22Rv1 (cell line): ENCODE data around the gene XPO4.
A peak's percentile ranks its signal among the peaks of the same experiment; 100 is the strongest.

Experiments
- H3K27ac ChIP-seq: fragments of 450-650 bp; 2 replicates; pipeline ENCODE4 v1.5.1; 2017
- CTCF ChIP-seq: fragments of 450-650 bp; IDR thresholded peaks from 2 replicates; pipeline ENCODE4 v1.5.1; 2017; ENCODE audit warnings: mild to moderate bottlenecking
- ZFX ChIP-seq: fragments of 450-650 bp; IDR thresholded peaks from 2 replicates; pipeline ENCODE4 v1.6.1; 2017; ENCODE audit warnings: antibody characterized with exemption, borderline replicate concordance

The XPO4 gene

GRCh38 chr13:20778311-20778710, 124.2 kb downstream of the XPO4 start:
- no peak for TF ChIP-seq ZFX
- TF ChIP-seq CTCF = no peak
- no peak overlapping the region for H3K27ac ChIP-seq

- no peak overlapping the region for H3K27ac ChIP-seq
- TF ChIP-seq CTCF (no peak), ZFX (no peak)
Measured at GRCh38 chr13:20776751-20777150, 125.8 kb downstream of the XPO4 start.

GRCh38 chr13:20775961-20776360, 126.6 kb downstream of the XPO4 start:
- no peak overlapping the region for H3K27ac ChIP-seq
- TF ChIP-seq CTCF (no peak), ZFX (no peak)

- TF ChIP-seq CTCF = no peak
- TF ChIP-seq ZFX = no peak
- H3K27ac ChIP-seq = peak overlapping the region; percentile 93; the same call in 1 of the 2 replicates
Measured at GRCh38 chr13:20774746-20775145, 127.8 kb downstream of the XPO4 start.

- TF ChIP-seq CTCF (no peak), ZFX (no peak)
- peak within 1 kb of the TSS; percentile 93 for H3K27ac ChIP-seq
Measured at GRCh38 chr13:20773194-20774080, 129.1 kb downstream of the XPO4 start, which contains the start of gene EEF1AKMT1. TSS of gene EEF1AKMT1 (minus strand) at chr13:20773961. CDS start at chr13:20757598, 16,363 bp downstream.

GRCh38 chr13:20772401-20773131, 130.0 kb downstream of the XPO4 start:
- H3K27ac ChIP-seq = peak overlapping the region; percentile 93

More at GRCh38 chr13:20772401-20773131, 130.0 kb downstream of the XPO4 start:
- TF ChIP-seq CTCF (no peak), ZFX (no peak)
